Uterus (tissue), 2 donors: ENCODE data around the gene COPZ1.

Experiments
- CTCF ChIP-seq, 4 experiments: fragments of 200-600 bp in 2 of 4; fragments of 450-650 bp in 2 of 4; sonication (generic) in 2 of 4; IDR thresholded peaks; one replicate each; pipeline ENCODE4 v1.5.1; 2016 to 2019; ENCODE audit warnings: antibody characterized with exemption in 4 of 4, mild to moderate bottlenecking in 2 of 4, moderate library complexity in 1 of 4
- POLR2A ChIP-seq, 2 donors: fragments of 450-650 bp; IDR thresholded peaks; one replicate each; pipeline ENCODE4 v1.6.1; 2016; ENCODE audit warnings: antibody characterized with exemption in 2 of 2, mild to moderate bottlenecking in 1 of 2, moderate library complexity in 1 of 2

DNA sequence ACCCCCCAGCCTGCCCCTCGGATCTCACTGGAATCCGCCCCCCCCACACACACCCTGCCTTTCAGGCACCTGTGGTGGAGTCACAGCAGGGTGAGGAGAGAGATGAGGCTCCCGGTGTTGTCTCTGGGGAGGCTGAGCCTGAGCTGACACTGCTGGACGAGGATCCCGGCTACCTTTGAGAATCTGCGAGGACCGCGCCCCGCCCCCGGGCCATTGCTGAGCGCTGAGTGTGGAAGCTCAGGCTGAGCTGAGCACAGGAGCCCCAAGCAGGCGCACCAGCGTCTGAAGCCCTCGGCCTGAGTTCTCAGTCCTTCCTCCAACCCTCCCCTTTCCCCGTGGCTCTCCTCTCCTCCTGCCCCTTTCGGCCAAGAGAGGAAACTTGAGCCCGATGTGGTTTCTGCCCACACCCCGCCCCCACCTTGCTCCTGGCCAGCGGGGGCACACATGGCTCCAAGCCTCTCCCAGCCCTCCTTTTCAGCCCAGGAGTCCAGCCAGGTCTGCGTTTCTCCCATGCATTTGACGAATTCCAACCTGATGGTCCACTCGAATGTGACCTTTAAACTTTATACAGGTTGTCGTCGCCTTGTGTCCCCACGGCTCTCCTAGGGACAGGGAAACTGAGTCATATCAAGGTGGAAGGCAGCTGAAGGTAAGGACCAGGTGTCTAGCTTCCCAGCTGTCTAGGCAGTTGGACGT is 24.1 kb upstream of the COPZ1 start, which contains the start of gene NFE2:
- no peak for TF ChIP-seq CTCF (IDR thresholded peaks at IDR 0.05)
- TF ChIP-seq POLR2A (IDR thresholded peaks at IDR 0.05) = no peak
